ENCODE results near the gene BCL2L11. TPM values are rescaled to one million over a fixed set of nuclear protein-coding genes. Genes with fewer than 3 reads are reported as not detected.

The BCL2L11 gene
- total and polyA plus RNA-seq, 2 donors (not counting 3 experiments of a cell fraction or from before 2014, with no cell fraction given) = 12.9 to 26.6 TPM

GRCh38 chr2:111165084-111165483 lies 44.4 kb downstream of the BCL2L11 start:
- Histone ChIP-seq H3K27me3 (ENCODE audit: control insufficient read depth in 2 of 2, insufficient read depth in 2 of 2, low read length in 2 of 2) (peaks cover 7 to 31% of the 10 kb centered on the region in 2 experiments), H3K79me2 (ENCODE audit: control insufficient read depth, insufficient read depth, low read length) (no peaks in the 10 kb centered on the region), H3K27ac (ENCODE audit: insufficient read depth, low read depth, low read length) (no peak overlapping the region), H2AFZ (ENCODE audit: low read depth, low read length) (no peak overlapping the region), H3K9me3 (replicated peaks; ENCODE audit: control insufficient read depth, insufficient read depth, low read length) (no peaks in the 10 kb centered on the region), H3K4me3 (replicated peaks in 1 of 3; ENCODE audit: insufficient read depth in 1 of 3, low read depth in 1 of 3, low read length in 3 of 3) (no peak overlapping the region), H3K9ac (replicated peaks; ENCODE audit: extremely low read depth, insufficient read depth, low read length) (no peak overlapping the region), H3K36me3 (ENCODE audit: control insufficient read depth in 2 of 2, extremely low read depth in 1 of 2, insufficient read depth in 2 of 2, low read length in 2 of 2) (peaks cover 0 to 10% of the 10 kb centered on the region in 2 experiments), H4K20me1 (replicated peaks; ENCODE audit: control insufficient read depth, extremely low read depth, insufficient read depth, low read length) (no peaks in the 10 kb centered on the region), H3K9me1 (replicated peaks; ENCODE audit: control insufficient read depth, extremely low read depth, insufficient read depth, low read length) (no peaks in the 10 kb centered on the region), H3K4me1 (ENCODE audit: control insufficient read depth, extremely low read depth, insufficient read depth, low read length) (peaks cover 39% of the 10 kb centered on the region), H3K4me2 (ENCODE audit: insufficient read depth, low read length) (no peak overlapping the region)
- intact Hi-C loops (cut with micrococcal nuclease) (no loop called here), dilution Hi-C loops (cut with MboI; ENCODE audit: extremely low pct_ligation_motif_present, low sequenced_read_pairs) (no loop called here)
- POLR2A ChIA-PET = no interaction called here
- BruUV-seq (replicated peaks) = no TSS peak
- no peak for DNase-seq (ENCODE audit: low read depth, low spot score)
- FAIRE-seq = no peak
- CTCF ChIA-PET = no interaction called here
- no peak for TF ChIP-seq CTCF (IDR thresholded peaks at IDR 0.05; ENCODE audit: extremely low read depth in 1 of 2, insufficient read depth in 1 of 2, low read depth in 1 of 2, low read length in 2 of 2)
- TF ChIP-seq EZH2 (IDR thresholded peaks at IDR 0.05; ENCODE audit: borderline replicate concordance, low read depth, low read length, severe bottlenecking) = no peak
- TF ChIP-seq GATA2 (IDR thresholded peaks at IDR 0.05; ENCODE audit: insufficient read depth, insufficient read length, low read depth, low read length) = no peak
- TF ChIP-seq POLR2AphosphoS5 (IDR thresholded peaks at IDR 0.05; ENCODE audit: insufficient read depth, low read depth, low read length) = no peak
- no peak for TF ChIP-seq MAX (IDR thresholded peaks at IDR 0.05; ENCODE audit: insufficient read depth, insufficient read length)
- TF ChIP-seq FOS (IDR thresholded peaks at IDR 0.05; ENCODE audit: borderline replicate concordance, insufficient read depth, low read length) = no peak
- no peak for TF ChIP-seq JUN (IDR thresholded peaks at IDR 0.05; ENCODE audit: borderline replicate concordance, insufficient read depth, insufficient read length, low read depth)
